Psoas muscle (tissue), 8 donors: ENCODE results near the gene IP6K3. TPM values are rescaled to one million over a fixed set of nuclear protein-coding genes. Genes with fewer than 3 reads are reported as not detected.

ENCODE experiments used
- ATAC-seq, 4 donors: fragments of 200-7000 bp; cut with Tn5 transposase; one replicate each; pipeline ENCODE4 v1.9.1; 2020; ENCODE audit warnings: moderate library complexity in 3 of 4, mild to moderate bottlenecking in 2 of 4
- DNase-seq, 2 donors: peaks; one replicate each; pipeline ENCODE4 v3.0.0-alpha.2; 2020
- H3K27ac ChIP-seq: fragments of 200-600 bp; one replicate; pipeline ENCODE4 v1.8.0; 2022
- H3K27me3 ChIP-seq, 3 donors: fragments of 200-600 bp in 1 of 3; one replicate each; pipeline versions ENCODE4 v1.6.1 to v1.8.0; 2013 to 2022; ENCODE audit warnings: low read length in 2 of 3, mild to moderate bottlenecking in 2 of 3, moderate library complexity in 1 of 3; ENCODE audit not compliant: insufficient read depth in 3 of 3
- H3K36me3 ChIP-seq, 2 donors: fragments of 200-600 bp in 1 of 2; one replicate each; pipeline versions ENCODE4 v1.6.1 to v1.8.0; 2013 to 2022; ENCODE audit warnings: low read depth in 1 of 2, mild to moderate bottlenecking in 1 of 2, moderate library complexity in 1 of 2; ENCODE audit not compliant: insufficient read depth in 1 of 2
- H3K4me1 ChIP-seq: fragments of 200-600 bp; one replicate; pipeline ENCODE4 v1.8.0; 2022
- H3K4me3 ChIP-seq: fragments of 200-600 bp; one replicate; pipeline ENCODE4 v1.8.0; 2022; ENCODE audit warnings: mild to moderate bottlenecking
- H3K9me3 ChIP-seq: fragments of 200-600 bp; one replicate; pipeline ENCODE4 v1.8.0; 2022
- CTCF ChIP-seq: fragments of 200-600 bp; IDR thresholded peaks from one replicate; pipeline ENCODE4 v1.8.0; 2022; ENCODE audit warnings: antibody characterized with exemption
- whole genome bisulfite sequencing, 3 donors: extraction: QIAGEN DNeasy Blood & Tissue Kit; methylation state at CpG; one replicate each; pipeline versions ENCODE4 v1.1.6 to v1.1.7; 2013; 5-methylcytosine and 5-hydroxymethylcytosine counted together
- intact Hi-C, 2 donors: fragments of 100-400 bp; cut with DNase I; formaldehyde crosslinking; loops; one replicate each; pipeline versions ENCODE4 v1.11.0 to v1.14.2; 2022
- polyA plus RNA-seq, 3 donors: library from polyadenylated mRNA; stranded (reverse); fragments of 200-250 nt; gene quantifications; one replicate each; pipeline ENCODE4 v1.2.3, GENCODE V29; 2013
- total RNA-seq, 4 donors: library from RNA; stranded (reverse); fragmentation: NEBNext Ultra II Directional in 2 of 4; extraction: Animal tissue kit (Norgen Biotek cat#: 25700) in 2 of 4; gene quantifications; one replicate each; pipeline versions ENCODE4 v1.2.1 to v1.2.4, GENCODE V29; 2021 to 2023
- donor health status: healthy with polysubstance abuse.
- donor health status: DM: no; HTN: no; CAD: no; lungs with moderate emphysema.
- donor health status: Bipolar disorder and iron deficiency.
- donor health status: healthy.
- donor health status: DM: yes; HTN: yes; CAD: no.
- donor health status: DM: no; HTN: no; CAD: no.
- donor health status: DM: no; HTN: no; CAD: no.
- donor health status: DM: yes; HTN: yes; CAD: no.

IP6K3 gene
- total and polyA plus RNA-seq, 7 donors = 95.7 to 363 (median 220) TPM

DNA sequence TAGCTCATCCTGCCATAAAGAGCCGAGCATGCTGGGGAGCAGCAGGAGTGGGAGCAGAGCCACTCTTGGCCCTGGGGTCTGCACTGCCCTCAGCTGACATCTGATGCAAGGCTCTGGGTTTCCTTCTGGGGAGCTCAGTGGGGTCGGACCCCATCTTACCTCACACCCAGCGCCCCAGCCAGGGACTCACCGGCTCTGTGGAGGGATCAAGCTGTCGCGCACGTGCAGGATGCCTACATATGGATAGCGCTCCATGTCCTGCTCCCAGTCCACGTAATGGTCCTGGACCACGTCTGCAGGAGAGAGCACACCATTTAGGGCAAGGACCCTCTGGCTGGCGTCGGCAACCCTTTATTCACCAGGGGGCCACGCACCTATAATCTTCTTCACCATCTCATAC lies 30.1 kb upstream of the IP6K3 start:
- 88 to 97% (median 92%) methylated on average over 13 of the region's 13 CpGs for WGBS, 3 donors
- DNase-seq = no peak
- peaks cover 6% of the 10 kb centered on the region for H3K4me1 ChIP-seq

GRCh38 chr6:33776186-33776585 lies 29.5 kb upstream of the IP6K3 start:
- no peak for ATAC-seq
- H3K9me3 ChIP-seq = no peaks in the 10 kb centered on the region
- H3K4me3 ChIP-seq = no peak overlapping the region
- H3K27ac ChIP-seq = no peak overlapping the region
- WGBS, 3 donors = 86 to 89% (median 89%) methylated on average over 4 of the region's 4 CpGs
- TF ChIP-seq CTCF = no peak
- peaks cover 29 to 89% of the 10 kb centered on the region in 2 donors for H3K36me3 ChIP-seq
- peaks cover 12% of the 10 kb centered on the region for H3K4me1 ChIP-seq
- intact Hi-C loops = no loop called here
- H3K27me3 ChIP-seq = no peaks in the 10 kb centered on the region
- no peak for DNase-seq

More for the DNA sequence above, 30.1 kb upstream of the IP6K3 start:
- Histone ChIP-seq H3K4me3 (no peak overlapping the region), H3K9me3 (no peaks in the 10 kb centered on the region), H3K27me3 (no peaks in the 10 kb centered on the region), H3K27ac (no peak overlapping the region), H3K36me3 (peaks cover 29 to 94% of the 10 kb centered on the region in 2 donors)
- ATAC-seq = no peak
- no peak for TF ChIP-seq CTCF
- intact Hi-C loops = no loop called here

DNA sequence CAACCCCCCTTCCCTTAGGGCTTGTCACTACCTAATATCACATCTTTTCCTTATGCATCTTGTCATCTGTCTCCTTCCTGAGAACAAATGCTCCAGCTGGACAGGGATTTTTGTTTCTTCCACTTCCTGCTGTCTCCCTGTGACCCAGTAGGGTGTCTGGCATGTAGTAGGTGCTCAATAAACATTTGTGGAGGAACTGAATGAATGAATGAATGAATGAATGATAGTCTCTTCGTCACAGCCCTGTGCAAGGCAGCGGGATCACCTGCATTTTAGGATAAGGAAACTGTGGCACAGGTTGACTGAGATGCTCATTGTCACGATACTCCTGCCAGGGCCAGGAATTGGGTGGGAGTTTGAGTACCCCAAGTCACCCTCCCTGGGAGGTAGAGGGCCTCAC lies 28.1 kb upstream of the IP6K3 start:
- no peaks in the 10 kb centered on the region for H3K27me3 ChIP-seq
- WGBS, 3 donors = 93 to 98% (median 96%) methylated on average over 3 of the region's 3 CpGs
- peaks cover 23% of the 10 kb centered on the region for H3K4me1 ChIP-seq
- DNase-seq (no peak), ATAC-seq (no peak)
- intact Hi-C loops = loop anchor here in 1 of 2 donors (5.0 kb wide), 3 partner anchors 187 to 378 kb away; no protein-coding TSS in a partner anchor
- H3K4me3 ChIP-seq = no peak overlapping the region
- H3K27ac ChIP-seq = no peak overlapping the region
- TF ChIP-seq CTCF = no peak
- H3K9me3 ChIP-seq = no peaks in the 10 kb centered on the region
- peaks cover 29 to 75% of the 10 kb centered on the region in 2 donors for H3K36me3 ChIP-seq

DNA sequence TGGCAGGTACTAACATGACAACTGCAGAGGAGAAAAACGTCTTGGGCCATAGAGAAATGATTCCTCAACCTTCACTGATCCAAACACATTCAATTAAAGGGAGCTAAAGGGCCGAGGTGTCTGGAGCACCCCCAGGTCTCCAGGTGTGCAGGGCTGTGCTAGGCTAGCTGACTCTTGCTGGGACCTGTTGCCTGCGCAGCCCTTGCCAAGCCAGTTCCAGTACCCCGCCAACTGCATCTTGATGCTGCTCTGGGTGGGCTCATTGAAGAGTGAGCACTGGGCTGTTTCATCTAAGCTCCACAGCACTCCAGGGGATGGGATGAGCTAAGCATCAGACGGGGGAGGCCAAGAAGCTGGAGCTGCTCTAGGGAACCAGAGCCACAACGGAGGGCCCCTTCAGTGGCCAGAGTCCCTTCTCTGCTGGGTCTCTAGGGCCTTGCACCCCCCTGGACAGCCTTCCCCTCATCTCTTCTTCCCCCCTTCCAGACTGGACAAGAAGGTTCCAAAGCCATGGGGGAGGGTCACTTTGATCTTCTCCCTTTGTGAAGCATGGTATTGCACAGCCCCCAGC lies 26.3 kb upstream of the IP6K3 start:
- no peak for TF ChIP-seq CTCF
- Histone ChIP-seq H3K9me3 (no peaks in the 10 kb centered on the region), H3K36me3 (peaks cover 19 to 57% of the 10 kb centered on the region in 2 donors), H3K4me3 (no peak overlapping the region), H3K27ac (no peak overlapping the region), H3K4me1 (peaks cover 23% of the 10 kb centered on the region), H3K27me3 (no peaks in the 10 kb centered on the region)
- ATAC-seq = no peak
- intact Hi-C loops = loop anchor here (2.0 to 5.0 kb wide), 4 partner anchors 186 to 382 kb away; no protein-coding TSS in a partner anchor
- WGBS, 3 donors = 74 to 79% (median 76%) methylated on average over 6 of the region's 6 CpGs
- DNase-seq = no peak
